Activated naive CD8-positive, alpha-beta T cell (primary cell): ENCODE data around the gene CDH4.

Experiments used
- H3K27ac Mint-ChIP-seq: one replicate; pipeline ENCODE4 v1.8.0; 2021; ENCODE audit warnings: mixed read lengths
- H3K27me3 Mint-ChIP-seq: one replicate; pipeline ENCODE4 v1.8.0; 2021; ENCODE audit warnings: mixed read lengths
- H3K36me3 Mint-ChIP-seq: one replicate; pipeline ENCODE4 v1.8.0; 2021; ENCODE audit warnings: mixed read lengths
- H3K4me1 Mint-ChIP-seq: one replicate; pipeline ENCODE4 v1.8.0; 2021; ENCODE audit warnings: low read depth, mixed read lengths
- H3K4me3 Mint-ChIP-seq: one replicate; pipeline ENCODE4 v1.8.0; 2021; ENCODE audit warnings: mild to moderate bottlenecking, mixed read lengths
- H3K9me3 Mint-ChIP-seq: one replicate; pipeline ENCODE4 v1.8.0; 2021; ENCODE audit warnings: low read depth, mixed read lengths

CDH4 gene

DNA sequence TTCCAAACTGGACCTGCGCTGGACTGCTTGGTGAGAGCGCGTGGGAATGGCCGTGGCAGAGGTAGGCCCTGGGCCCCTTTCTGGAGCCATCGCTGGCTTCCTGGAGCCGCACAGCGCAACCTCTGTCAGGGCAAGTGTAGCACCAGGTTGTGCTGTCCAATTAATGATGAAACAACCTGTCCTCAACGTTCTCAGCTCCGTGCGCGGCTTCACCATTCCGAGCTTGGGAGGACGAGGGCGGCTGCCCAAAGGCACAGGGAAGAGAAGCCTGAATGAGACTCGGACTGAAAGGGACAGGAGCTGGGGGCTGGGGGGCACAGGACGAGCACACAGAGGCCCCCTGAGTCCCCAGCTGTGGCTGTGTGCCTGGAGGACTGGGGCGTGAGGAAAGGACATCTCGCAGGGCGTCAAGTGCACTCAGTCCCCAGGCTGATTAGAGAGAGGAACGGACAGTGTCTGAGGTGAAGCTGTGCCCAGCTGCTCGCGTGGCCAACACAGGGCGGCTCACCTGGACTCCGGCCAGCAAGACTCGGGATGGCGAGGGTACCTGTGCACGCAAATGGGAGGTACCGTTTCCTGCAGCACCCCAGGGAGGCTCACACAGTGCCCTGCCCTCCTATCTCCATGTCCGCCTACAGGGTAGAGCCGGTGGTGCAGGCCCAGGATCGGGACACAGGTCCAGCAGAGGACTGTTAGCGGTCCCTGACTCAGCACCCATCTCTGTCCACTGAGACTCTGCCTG lies 410.3 kb downstream of the CDH4 start:
- Mint-ChIP-seq H3K4me1 (no peaks in the 10 kb centered on the region), H3K27ac (no peak overlapping the region), H3K9me3 (no peaks in the 10 kb centered on the region), H3K27me3 (no peaks in the 10 kb centered on the region), H3K4me3 (no peak overlapping the region), H3K36me3 (no peaks in the 10 kb centered on the region)

DNA sequence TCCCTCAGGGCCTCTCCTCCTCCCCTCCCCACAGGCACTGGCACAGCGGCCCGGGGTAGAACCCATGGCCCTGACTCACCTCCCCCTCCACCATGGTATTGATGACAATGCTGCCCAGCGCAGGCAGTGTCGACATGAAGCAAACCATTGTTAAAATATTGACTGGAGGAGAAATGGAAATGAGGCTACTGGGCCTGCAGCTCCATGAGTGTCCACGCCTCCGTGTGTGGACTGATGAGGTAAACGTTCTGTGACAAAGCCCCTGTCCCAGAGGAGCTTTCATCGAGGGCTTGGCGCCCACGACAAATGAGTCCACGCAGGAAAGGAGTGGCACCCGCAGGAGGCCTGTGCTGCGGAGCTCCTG lies 410.9 kb downstream of the CDH4 start:
- H3K4me3 Mint-ChIP-seq: no peak overlapping the region
- no peaks in the 10 kb centered on the region for H3K4me1 Mint-ChIP-seq
- no peaks in the 10 kb centered on the region for H3K27me3 Mint-ChIP-seq
- H3K27ac Mint-ChIP-seq: no peak overlapping the region
- H3K9me3 Mint-ChIP-seq: no peaks in the 10 kb centered on the region
- no peaks in the 10 kb centered on the region for H3K36me3 Mint-ChIP-seq

DNA sequence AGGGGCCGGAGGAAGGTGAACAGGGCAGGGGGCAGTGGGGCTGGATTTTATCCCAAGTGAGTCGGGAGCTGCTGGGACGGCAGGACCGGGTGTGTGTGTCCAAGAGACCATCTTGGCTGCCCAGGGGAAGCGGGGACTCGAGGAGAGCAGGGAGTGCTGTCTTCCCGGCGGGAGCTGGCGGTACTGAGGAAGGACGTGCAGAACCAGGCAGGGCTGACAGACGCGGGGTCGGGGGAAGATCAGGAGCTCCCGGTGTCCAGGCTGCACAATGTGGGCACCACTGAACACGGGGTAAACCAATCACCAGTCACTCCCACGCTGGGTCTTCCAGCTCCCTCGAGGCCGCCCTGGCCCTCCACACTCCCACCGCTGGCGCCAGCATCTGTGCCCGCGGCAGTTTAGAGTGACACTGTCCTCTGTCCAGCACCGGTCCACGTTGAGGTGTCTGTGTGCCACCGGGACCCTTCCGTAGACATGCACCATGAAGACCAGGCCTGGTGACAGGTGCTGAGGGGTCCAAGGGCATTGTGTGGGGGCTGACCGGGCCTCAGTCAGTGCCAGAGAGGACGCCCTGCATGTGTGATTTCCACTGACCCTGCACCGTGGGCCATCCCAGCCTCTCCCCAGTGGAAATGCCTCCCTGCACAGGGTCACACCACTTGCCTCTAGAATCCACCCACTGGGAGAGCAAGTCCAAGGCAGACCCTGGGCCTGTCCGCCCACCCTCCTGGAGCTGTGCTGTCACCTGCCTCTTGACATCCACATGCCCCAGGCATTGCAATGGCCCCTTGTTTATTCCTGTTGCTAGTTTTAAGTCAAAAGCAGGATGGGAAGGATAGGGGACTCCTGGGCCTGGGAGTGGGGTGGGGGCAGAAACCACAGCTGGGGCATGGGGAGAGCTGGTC lies 411.7 kb downstream of the CDH4 start:
- Mint-ChIP-seq H3K27ac (no peak overlapping the region), H3K4me1 (no peaks in the 10 kb centered on the region), H3K27me3 (no peaks in the 10 kb centered on the region), H3K36me3 (no peaks in the 10 kb centered on the region), H3K9me3 (no peaks in the 10 kb centered on the region), H3K4me3 (no peak overlapping the region)

DNA sequence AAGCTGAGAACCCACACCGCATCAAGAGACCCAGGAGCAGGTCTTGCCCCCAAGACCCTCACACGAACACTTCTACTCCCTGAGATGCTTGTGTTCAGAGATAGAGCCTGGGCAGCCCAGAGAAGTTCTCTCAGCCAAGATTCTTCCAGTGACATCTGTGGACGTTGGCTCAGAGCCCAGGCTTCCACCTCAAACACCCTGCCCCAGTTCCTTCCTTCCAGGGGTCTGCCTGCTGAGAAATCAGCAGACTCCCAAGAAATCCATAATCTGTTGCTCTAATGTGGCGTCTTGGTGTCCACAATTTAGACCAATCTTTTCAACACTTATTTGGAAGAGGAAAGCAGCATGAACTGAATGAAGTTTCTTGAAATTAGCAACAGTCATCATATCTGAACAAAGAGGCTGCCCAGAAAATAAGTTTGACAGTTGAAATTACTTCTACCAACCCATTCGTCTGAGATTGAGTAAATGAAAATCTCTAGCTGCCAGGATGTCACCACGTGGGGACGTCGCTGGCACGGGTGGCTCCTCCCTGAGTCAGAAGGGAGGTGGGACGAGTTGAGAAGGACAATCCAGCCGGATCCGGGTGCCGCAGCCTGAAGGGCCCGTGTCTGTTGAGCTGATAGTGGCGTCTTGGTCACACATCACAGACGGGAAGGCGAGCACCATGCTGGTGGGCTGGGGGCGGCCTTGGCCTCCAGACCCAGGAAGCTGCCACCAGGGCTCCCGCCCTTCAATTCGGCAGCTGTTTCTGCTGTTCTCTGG lies 412.7 kb downstream of the CDH4 start:
- no peak overlapping the region for H3K4me3 Mint-ChIP-seq
- H3K4me1 Mint-ChIP-seq: no peaks in the 10 kb centered on the region
- no peak overlapping the region for H3K27ac Mint-ChIP-seq
- no peaks in the 10 kb centered on the region for H3K9me3 Mint-ChIP-seq
- no peaks in the 10 kb centered on the region for H3K27me3 Mint-ChIP-seq
- no peaks in the 10 kb centered on the region for H3K36me3 Mint-ChIP-seq

- Mint-ChIP-seq H3K27me3 (peaks cover 1% of the 10 kb centered on the region), H3K4me1 (no peaks in the 10 kb centered on the region), H3K4me3 (no peak overlapping the region), H3K36me3 (no peaks in the 10 kb centered on the region), H3K27ac (no peak overlapping the region), H3K9me3 (no peaks in the 10 kb centered on the region)
Observed at GRCh38 chr20:61665528-61666470, 413.7 kb downstream of the CDH4 start.

GRCh38 chr20:61666471-61666832 lies 414.4 kb downstream of the CDH4 start:
- H3K27me3 Mint-ChIP-seq: peaks cover 1% of the 10 kb centered on the region
- H3K36me3 Mint-ChIP-seq: no peaks in the 10 kb centered on the region
- no peak overlapping the region for H3K4me3 Mint-ChIP-seq
- no peak overlapping the region for H3K27ac Mint-ChIP-seq
- H3K4me1 Mint-ChIP-seq: no peaks in the 10 kb centered on the region
- H3K9me3 Mint-ChIP-seq: no peaks in the 10 kb centered on the region

- H3K36me3 Mint-ChIP-seq: no peaks in the 10 kb centered on the region
- H3K27ac Mint-ChIP-seq: no peak overlapping the region
- no peaks in the 10 kb centered on the region for H3K9me3 Mint-ChIP-seq
- H3K4me1 Mint-ChIP-seq: no peaks in the 10 kb centered on the region
- peaks cover 1% of the 10 kb centered on the region for H3K27me3 Mint-ChIP-seq
- no peak overlapping the region for H3K4me3 Mint-ChIP-seq
Observed at GRCh38 chr20:61667056-61667792, 415.2 kb downstream of the CDH4 start.

- H3K4me3 Mint-ChIP-seq: no peak overlapping the region
- no peak overlapping the region for H3K27ac Mint-ChIP-seq
- peaks cover 1% of the 10 kb centered on the region for H3K27me3 Mint-ChIP-seq
- no peaks in the 10 kb centered on the region for H3K9me3 Mint-ChIP-seq
- no peaks in the 10 kb centered on the region for H3K4me1 Mint-ChIP-seq
- no peaks in the 10 kb centered on the region for H3K36me3 Mint-ChIP-seq
Observed at GRCh38 chr20:61668065-61668650, 416.1 kb downstream of the CDH4 start.

GRCh38 chr20:61668771-61669503 lies 416.9 kb downstream of the CDH4 start:
- Mint-ChIP-seq H3K27ac (no peak overlapping the region), H3K4me3 (no peak overlapping the region), H3K4me1 (no peaks in the 10 kb centered on the region), H3K9me3 (no peaks in the 10 kb centered on the region), H3K27me3 (peaks cover 1% of the 10 kb centered on the region), H3K36me3 (no peaks in the 10 kb centered on the region)

DNA sequence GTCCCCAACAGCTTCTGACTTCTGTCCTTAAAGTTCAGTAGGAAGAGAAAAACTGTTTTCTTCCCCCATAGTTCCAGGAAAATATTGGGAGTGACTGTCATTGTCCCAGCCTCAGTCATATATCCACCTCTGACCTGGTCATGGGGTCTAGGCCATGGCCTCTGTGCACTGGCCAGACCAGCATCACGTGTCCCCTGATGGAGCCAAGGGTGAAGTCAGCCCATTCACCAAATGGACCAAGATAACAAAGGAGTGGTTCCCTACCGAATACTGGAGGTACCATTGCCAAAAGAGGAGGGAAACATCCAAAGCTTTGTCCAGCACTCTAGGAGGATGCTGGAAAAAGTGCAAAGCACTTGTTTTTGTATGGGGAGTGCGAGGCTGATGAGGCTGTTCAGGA lies 418.2 kb downstream of the CDH4 start:
- no peak overlapping the region for H3K4me3 Mint-ChIP-seq
- H3K27ac Mint-ChIP-seq: no peak overlapping the region
- no peaks in the 10 kb centered on the region for H3K36me3 Mint-ChIP-seq
- peaks cover 3% of the 10 kb centered on the region for H3K27me3 Mint-ChIP-seq
- H3K4me1 Mint-ChIP-seq: no peaks in the 10 kb centered on the region
- no peaks in the 10 kb centered on the region for H3K9me3 Mint-ChIP-seq

- no peak overlapping the region for H3K4me3 Mint-ChIP-seq
- no peaks in the 10 kb centered on the region for H3K4me1 Mint-ChIP-seq
- H3K36me3 Mint-ChIP-seq: no peaks in the 10 kb centered on the region
- no peak overlapping the region for H3K27ac Mint-ChIP-seq
- H3K9me3 Mint-ChIP-seq: no peaks in the 10 kb centered on the region
- H3K27me3 Mint-ChIP-seq: peaks cover 3% of the 10 kb centered on the region
Observed at GRCh38 chr20:61671559-61671958, 419.5 kb downstream of the CDH4 start.

DNA sequence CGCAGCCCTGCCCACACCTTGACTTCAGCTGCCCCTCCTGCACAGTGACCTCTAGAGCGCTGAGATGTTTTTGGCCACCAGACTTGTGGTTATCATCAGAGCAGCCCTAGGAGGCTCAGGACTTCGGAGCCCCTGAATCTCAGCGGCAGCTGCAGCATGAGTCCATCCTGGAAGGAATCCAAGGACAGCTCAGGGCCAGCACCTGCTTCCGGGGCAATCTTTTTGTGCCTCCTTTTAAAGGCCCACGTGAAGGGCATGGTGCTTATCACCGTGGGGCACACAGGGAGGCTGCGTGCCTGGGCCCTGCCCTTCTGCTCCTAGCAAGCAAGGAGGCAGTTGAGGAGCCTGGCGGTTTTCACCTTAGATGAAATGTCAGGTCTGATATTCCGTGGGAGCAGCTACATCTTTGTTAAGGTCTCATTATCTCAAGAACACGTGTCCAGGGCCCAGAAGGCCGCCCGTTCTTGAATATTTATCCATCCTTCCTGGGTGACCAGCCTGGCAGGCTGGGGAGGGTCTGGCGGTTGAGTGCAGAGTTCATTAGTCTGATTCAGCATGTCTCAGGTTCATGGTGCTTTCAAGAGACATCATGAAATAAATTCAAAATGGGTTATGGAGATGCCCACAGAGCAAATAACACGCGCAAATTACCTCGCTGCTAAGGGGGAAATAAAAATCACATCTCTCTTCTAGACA lies 421.2 kb downstream of the CDH4 start:
- H3K9me3 Mint-ChIP-seq: no peaks in the 10 kb centered on the region
- H3K27me3 Mint-ChIP-seq: peaks cover 3% of the 10 kb centered on the region
- no peaks in the 10 kb centered on the region for H3K4me1 Mint-ChIP-seq
- no peak overlapping the region for H3K4me3 Mint-ChIP-seq
- H3K36me3 Mint-ChIP-seq: no peaks in the 10 kb centered on the region
- H3K27ac Mint-ChIP-seq: no peak overlapping the region
